ENCODE results near the gene SCAPER. TPM values are rescaled to one million over a fixed set of nuclear protein-coding genes. Genes with fewer than 3 reads are reported as not detected.
"Not testable (repeated sequence)": the region's sequence is repeated elsewhere in the genome, so short reads cannot be mapped to it uniquely, and the experiment has no call there.

SCAPER gene
- total and polyA plus RNA-seq, 10 donors = 3.9 to 53.3 (median 34.0) TPM

DNA sequence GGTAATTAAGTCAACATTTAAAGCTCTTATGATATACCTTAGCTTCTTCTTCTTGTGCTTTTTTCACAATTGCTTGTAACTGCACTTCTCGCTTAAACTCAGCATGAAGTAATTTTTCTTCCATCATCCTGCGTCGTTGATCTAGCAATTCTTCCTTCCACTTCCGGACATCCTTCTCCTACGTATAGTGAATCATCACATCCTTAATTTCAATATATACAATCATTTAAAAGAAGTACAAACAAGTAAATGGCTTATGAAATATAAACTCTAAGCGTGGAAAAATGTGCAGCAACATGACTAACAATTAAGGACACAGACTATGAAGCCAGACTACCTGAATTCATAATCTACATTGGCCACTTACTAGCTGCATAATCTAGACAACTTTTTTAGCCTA is 151.4 kb downstream of the SCAPER start:
- Histone ChIP-seq H3K36me3 (peaks cover 0 to 12% (median 0%) of the 10 kb centered on the region in 6 donors), H3K4me3 (no peak overlapping the region), H3K4me1 (no peaks in the 10 kb centered on the region), H3K9me3 (no peaks in the 10 kb centered on the region), H3K27me3 (replicated peaks in 1 of 7) (no peaks in the 10 kb centered on the region), H3K27ac (no peak overlapping the region)
- no peak for DNase-seq
- TF ChIP-seq, protein P1, sequence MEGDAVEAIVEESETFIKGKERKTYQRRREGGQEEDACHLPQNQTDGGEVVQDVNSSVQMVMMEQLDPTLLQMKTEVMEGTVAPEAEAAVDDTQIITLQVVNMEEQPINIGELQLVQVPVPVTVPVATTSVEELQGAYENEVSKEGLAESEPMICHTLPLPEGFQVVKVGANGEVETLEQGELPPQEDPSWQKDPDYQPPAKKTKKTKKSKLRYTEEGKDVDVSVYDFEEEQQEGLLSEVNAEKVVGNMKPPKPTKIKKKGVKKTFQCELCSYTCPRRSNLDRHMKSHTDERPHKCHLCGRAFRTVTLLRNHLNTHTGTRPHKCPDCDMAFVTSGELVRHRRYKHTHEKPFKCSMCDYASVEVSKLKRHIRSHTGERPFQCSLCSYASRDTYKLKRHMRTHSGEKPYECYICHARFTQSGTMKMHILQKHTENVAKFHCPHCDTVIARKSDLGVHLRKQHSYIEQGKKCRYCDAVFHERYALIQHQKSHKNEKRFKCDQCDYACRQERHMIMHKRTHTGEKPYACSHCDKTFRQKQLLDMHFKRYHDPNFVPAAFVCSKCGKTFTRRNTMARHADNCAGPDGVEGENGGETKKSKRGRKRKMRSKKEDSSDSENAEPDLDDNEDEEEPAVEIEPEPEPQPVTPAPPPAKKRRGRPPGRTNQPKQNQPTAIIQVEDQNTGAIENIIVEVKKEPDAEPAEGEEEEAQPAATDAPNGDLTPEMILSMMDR (IDR thresholded peaks at IDR 0.05 in 8 of 11, conservative IDR thresholded peaks at IDR 0.05 in 3 of 11) = no peak
- TF ChIP-seq POLR2AphosphoS5 (IDR thresholded peaks at IDR 0.05) (no peak), POLR2A (IDR thresholded peaks at IDR 0.05) (no peak)
- WGBS, 5 donors = 59 to 90% (median 76%) methylated on average over 6 of the region's 6 CpGs
- intact Hi-C loops (cut with DNase I; ENCODE audit: low total_unique reads) = no loop called here

DNA sequence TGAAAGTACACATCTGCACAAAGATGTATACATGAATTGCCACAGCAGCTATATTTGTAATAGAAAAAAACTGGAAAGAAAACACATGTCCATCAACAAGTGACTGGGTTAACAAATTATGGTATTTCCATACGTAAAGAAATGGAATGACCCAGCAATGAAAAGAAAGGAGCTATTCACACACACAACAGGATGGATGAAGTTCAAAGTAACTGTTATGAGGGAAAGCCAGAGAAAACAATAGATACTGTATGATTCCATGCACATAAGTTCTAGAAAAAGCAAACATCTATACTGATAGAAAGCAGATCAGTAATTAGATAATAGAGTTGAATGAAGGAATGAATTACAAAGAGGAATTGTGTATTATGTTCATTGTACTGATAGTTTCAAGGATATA is 152.0 kb downstream of the SCAPER start:
- TF ChIP-seq POLR2AphosphoS5 (IDR thresholded peaks at IDR 0.05) (no peak), POLR2A (IDR thresholded peaks at IDR 0.05) (no peak)
- TF ChIP-seq, protein P1 (IDR thresholded peaks at IDR 0.05 in 8 of 11, conservative IDR thresholded peaks at IDR 0.05 in 3 of 11) = no peak
- no peak overlapping the region for H3K4me3 ChIP-seq
- H3K36me3 ChIP-seq = peaks cover 0 to 14% (median 0%) of the 10 kb centered on the region in 6 donors
- no peak for DNase-seq
- H3K4me1 ChIP-seq = no peaks in the 10 kb centered on the region
- no peaks in the 10 kb centered on the region for H3K27me3 ChIP-seq (replicated peaks in 1 of 7)
- 95 to 98% (median 97%) methylated on average over 1 of the region's 1 CpG for WGBS, 5 donors
- intact Hi-C loops (cut with DNase I; ENCODE audit: low total_unique reads) = no loop called here
- no peaks in the 10 kb centered on the region for H3K9me3 ChIP-seq
- H3K27ac ChIP-seq = no peak overlapping the region

DNA sequence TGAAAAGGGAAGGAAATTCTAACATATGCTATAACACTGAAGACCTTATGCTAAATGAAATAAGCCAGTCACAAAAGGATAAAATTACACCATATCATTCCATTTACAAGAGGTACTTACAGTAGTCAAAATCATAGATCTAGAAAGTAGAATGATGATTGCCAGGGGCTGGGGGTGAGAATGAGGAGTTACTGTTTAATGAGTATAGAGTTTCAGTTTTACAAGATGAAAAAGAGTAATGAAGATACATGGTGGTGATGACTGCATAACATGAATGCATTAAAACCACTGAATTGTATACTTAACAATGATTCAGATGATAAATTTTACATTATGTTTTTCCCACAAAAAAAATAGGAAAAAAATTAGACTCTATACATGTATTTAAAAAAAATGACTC is 152.6 kb downstream of the SCAPER start:
- intact Hi-C loops (cut with DNase I; ENCODE audit: low total_unique reads) = no loop called here
- no peak for DNase-seq
- Histone ChIP-seq H3K36me3 (peaks cover 0 to 19% (median 1%) of the 10 kb centered on the region in 6 donors), H3K27ac (no peak overlapping the region), H3K9me3 (no peaks in the 10 kb centered on the region), H3K27me3 (replicated peaks in 1 of 7) (no peaks in the 10 kb centered on the region), H3K4me1 (no peaks in the 10 kb centered on the region), H3K4me3 (no peak overlapping the region)
- TF ChIP-seq POLR2A (IDR thresholded peaks at IDR 0.05) = no peak
- TF ChIP-seq, protein P1 (IDR thresholded peaks at IDR 0.05 in 8 of 11, conservative IDR thresholded peaks at IDR 0.05 in 3 of 11) = no peak
- TF ChIP-seq POLR2AphosphoS5 (IDR thresholded peaks at IDR 0.05) = no peak

DNA sequence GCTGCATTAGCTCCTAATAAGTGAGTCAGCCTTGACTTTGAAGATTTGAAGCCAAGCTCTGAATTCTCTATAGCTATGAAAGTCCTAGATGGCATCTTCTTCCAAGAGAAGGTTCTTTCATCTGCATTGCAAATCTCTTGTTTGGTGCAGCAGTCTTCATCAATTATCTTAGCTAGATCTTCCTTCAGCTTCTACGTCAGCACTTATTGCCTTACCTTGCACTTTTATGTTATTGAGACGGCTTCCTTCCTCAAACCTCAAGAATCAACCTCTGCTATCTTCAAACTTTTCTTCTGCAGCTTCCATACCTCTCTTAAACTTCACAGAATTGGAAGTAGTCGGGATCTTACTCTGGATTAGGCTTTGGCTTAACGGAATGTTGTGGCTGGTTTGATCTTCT is 167.6 kb downstream of the SCAPER start:
- 89 to 95% (median 91%) methylated on average over 4 of the region's 4 CpGs for WGBS, 5 donors
- Histone ChIP-seq H3K36me3 (peaks cover 0 to 58% (median 14%) of the 10 kb centered on the region in 6 donors), H3K4me1 (peaks cover 0 to 6% (median 0%) of the 10 kb centered on the region in 6 donors), H3K27ac (no peak overlapping the region), H3K27me3 (replicated peaks in 1 of 7) (no peaks in the 10 kb centered on the region), H3K9me3 (no peaks in the 10 kb centered on the region), H3K4me3 (no peak overlapping the region)
- no peak for DNase-seq
- intact Hi-C loops (cut with DNase I; ENCODE audit: low total_unique reads) = no loop called here
- TF ChIP-seq POLR2A (IDR thresholded peaks at IDR 0.05) = no peak
- TF ChIP-seq, protein P1 (IDR thresholded peaks at IDR 0.05 in 8 of 11, conservative IDR thresholded peaks at IDR 0.05 in 3 of 11) = no peak
- TF ChIP-seq POLR2AphosphoS5 (IDR thresholded peaks at IDR 0.05) = no peak

DNA sequence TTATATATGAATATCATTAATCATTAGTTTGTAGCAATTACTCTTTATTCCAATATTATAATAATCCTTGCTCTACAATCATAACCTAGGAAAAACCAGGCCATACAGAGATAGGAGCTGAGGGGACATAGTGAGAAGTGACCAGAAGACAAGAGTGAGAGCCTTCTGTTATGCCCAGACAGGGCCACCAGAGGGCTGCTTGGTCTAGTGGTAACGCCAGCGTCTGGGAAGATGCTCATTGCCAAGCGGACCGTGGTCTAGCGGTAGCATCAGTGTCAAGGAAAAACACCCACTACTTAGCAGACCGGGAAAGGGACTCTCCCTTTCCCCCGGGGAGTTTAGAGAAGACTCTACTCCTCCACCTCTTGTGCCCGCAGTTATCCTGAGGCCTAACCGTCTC is 172.8 kb downstream of the SCAPER start:
- DNase-seq; H3K27ac ChIP-seq; H3K4me1 ChIP-seq; intact Hi-C loops (cut with DNase I; ENCODE audit: low total_unique reads); H3K4me3 ChIP-seq; H3K27me3 ChIP-seq (replicated peaks in 1 of 7); H3K9me3 ChIP-seq: not testable (repeated sequence)
- H3K36me3 ChIP-seq = peaks cover 0 to 67% (median 19%) of the 10 kb centered on the region in 6 donors
- WGBS, 5 donors = 83 to 96% (median 95%) methylated on average over 9 of the region's 9 CpGs
